Central memory CD4-positive, alpha-beta T cell (primary cell): Measurements from ENCODE around the gene LDAH.
"Not testable (repeated sequence)": the region's sequence is repeated elsewhere in the genome, so short reads cannot be mapped to it uniquely, and the experiment has no call there.

Experiments used
- DNase-seq: peaks from one replicate; pipeline ENCODE4 v3.0.0; 2022
- total RNA-seq, 3 experiments: gene quantifications; one replicate each; lab custom pipeline; 2026; lab: John Stamatoyannopoulos, UW

The LDAH gene
- total RNA-seq: 25.3 to 41.7 (median 31.4) reads per million in 3 experiments

- DNase-seq: peak; percentile 79
Observed at GRCh38 chr2:20822535-20823490, at the start of gene LDAH. TSS of gene LDAH (minus strand) at chr2:20823101. CDS start at chr2:20801463, 21,638 bp downstream.

DNA sequence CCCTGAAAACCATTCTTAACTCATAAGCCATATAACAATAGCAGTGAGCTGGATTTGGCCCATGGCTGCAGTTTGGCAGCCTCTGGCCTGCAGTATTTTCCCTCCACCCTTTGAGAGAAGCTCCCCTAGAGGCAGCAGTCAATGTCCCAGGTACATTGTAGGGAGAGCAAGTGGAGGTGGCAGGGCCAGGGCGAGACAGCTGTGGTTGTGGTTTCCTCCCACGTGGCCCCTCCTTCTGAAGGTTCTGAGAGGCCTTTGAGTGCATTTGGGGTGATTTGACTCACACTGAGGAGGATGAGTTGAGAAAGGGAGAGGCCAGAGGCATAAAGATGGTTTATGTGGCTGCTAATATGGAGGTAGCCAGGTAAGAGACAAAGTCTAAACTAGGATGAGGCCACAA, 45.5 kb upstream of the LDAH start:
- peak; percentile 44 for DNase-seq

DNA sequence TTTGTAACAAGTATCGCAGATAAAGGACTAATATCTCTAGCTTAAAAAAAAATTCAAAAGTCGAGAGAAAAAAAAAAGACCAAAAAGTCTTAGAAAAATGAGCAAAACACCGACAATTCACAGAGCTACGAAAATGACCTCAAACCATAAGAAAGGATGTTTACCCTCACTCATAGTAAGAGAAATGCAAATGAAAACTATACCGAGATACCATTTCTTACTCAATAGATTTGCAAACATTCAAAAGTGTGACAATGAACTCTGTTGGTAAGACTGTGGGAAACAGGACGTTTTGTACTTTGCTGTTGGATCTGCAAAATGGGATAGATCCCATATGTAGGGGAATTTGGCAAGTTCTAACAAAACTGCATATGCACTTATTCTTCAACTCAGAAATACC, 39.9 kb upstream of the LDAH start:
- no peak for DNase-seq

- no peak for DNase-seq
Observed at GRCh38 chr2:20855456-20855855, 32.6 kb upstream of the LDAH start.

DNA sequence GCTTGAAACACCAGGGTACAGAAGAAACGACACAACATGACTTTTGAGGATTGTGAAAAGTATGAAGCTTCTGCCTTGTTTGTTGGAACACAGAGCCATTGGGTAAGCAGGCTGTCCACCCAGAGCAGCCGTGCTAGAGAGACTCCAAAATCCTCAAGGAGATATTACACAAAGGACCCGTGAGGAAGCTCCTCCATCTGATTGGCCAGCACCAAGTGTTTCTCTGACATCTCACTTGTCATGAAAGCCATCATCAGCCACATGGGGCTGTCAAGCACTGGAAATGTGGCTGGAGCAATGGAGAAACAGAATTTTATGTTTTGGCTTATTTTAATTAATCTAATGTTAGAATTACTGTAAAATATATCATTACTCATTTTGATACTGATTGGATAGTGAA, 29.8 kb upstream of the LDAH start:
- no peak for DNase-seq

DNA sequence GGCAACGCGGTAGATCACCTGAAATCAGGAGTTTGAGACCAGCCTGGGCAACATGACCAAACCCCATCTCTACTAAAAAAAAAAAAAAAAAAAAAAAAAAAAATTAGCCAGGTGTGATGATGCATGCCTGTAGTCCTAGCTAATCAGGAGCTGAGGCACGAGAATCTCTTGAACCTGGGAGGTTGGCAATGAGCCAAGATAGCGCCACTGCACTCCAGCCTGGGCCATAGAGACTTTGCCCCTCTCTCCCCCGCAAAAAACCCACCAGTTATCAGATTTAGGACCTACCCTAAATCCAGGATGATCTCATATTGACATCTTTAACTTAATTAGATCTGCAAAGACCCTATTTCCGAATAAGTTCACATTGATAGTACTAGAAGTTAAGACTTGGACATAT, 29.2 kb upstream of the LDAH start:
- no peak for DNase-seq

- DNase-seq: no peak
Observed at GRCh38 chr2:20844246-20844645, 21.3 kb upstream of the LDAH start.

- DNase-seq: no peak
Observed at GRCh38 chr2:20839052-20839451, 16.2 kb upstream of the LDAH start.

DNA sequence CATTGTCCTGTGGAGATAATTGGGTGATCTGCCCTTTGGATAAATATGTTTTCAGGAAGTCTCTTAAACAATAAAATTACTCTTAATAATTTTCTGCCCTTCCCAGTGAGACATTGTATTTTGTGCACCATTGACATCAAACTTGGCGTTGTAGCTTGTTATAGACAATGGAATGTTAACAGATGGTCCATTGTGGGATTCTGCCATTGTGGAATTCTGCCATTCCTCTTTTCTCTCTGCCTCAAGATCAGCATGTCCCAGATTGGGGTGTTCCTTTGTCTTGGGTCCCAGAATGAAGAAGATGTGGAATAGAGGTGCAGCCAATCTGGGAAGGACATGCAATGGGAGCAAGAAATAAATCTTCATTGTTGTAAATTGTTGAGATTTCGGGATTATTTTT, 15.1 kb upstream of the LDAH start:
- DNase-seq: no peak

GRCh38 chr2:20836521-20836920, 13.6 kb upstream of the LDAH start:
- DNase-seq: no peak

DNA sequence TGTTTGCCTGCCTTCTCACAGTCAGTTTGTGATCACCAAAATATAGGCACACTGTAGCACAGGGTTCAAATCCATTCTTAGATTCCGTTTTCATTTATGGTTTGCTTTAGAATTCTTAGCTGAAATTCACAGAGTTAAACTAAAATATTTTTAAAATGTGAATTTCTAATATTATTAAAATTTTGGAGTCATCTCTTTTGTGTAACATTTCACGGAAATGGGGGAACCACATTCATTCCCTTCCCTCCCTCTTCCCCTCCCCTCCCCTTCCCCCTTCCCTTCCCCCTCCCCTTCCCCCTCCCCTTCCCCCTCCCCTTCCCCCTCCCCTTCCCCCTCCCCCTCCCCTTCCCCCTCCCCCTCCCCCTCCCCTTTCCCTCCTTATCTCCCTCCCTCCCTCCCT, 11.4 kb upstream of the LDAH start:
- DNase-seq: no peak

DNA sequence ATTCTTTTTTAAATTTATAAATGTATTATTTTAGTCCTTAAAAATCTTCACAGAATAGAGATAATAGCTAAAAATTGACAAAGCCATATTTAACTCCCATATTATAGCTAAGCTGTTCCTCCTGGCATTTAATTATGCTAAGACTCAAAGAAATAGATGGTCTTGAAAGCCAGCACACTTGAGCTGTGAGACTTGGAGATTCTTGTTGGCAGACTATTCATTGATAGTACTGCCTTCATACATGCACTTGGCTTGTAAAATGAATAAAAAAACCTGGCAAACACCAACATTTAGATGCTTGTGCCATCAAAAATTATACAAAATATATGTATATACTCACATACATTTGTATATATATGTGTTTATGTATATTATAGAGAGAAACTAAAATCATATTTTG, 9.7 kb upstream of the LDAH start:
- DNase-seq: no peak

GRCh38 chr2:20829861-20830260, 7.0 kb upstream of the LDAH start:
- no peak for DNase-seq

DNA sequence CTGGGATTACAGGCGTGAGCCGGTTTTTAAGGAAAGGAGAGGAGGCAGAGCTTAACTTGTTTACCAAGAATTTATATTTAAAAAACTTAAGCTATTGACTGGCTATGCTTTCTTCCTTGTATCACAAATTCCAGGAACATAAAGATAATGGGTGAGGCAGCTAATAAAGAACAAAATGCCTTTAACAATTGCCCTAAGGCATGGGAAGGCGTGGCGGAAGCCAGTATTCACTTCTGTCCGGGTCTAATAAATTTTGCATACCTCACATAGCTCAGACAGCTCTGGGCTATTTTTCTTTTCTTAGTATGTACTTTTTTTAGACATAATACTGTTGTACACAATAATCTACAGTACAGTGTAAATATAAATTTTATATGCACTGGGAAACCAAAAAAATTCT, 1.0 kb upstream of the LDAH start:
- no peak for DNase-seq

GRCh38 chr2:20818820-20819219, 4.1 kb downstream of the LDAH start:
- no peak for DNase-seq

DNA sequence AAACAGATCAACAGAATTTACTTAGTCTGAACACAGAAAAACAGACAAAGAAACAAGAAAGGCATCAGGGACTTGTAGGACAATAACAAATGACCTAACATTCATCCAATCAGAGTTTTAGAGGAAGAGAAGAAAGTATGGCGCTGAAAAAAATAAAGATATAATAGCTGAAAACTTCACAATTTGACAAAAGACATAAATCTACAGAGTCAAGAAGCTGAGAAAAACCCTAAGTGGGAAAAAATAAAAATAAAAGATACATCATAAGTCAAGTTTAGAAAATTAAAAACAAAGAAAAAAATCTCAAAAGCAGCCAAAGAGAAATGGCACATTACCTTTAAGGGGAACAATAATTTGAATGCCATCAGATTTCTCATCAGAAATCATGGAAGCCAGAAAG, 7.7 kb downstream of the LDAH start:
- DNase-seq: no peak

- DNase-seq: no peak
Observed at GRCh38 chr2:20812779-20813178, 10.1 kb downstream of the LDAH start.

GRCh38 chr2:20806286-20806685, 16.6 kb downstream of the LDAH start:
- DNase-seq: no peak

- DNase-seq: no peak
Observed at GRCh38 chr2:20803974-20804373, 18.9 kb downstream of the LDAH start.

GRCh38 chr2:20803226-20803682, 19.6 kb downstream of the LDAH start:
- no peak for DNase-seq

GRCh38 chr2:20797096-20797495, 25.8 kb downstream of the LDAH start:
- no peak for DNase-seq

- DNase-seq: no peak
Observed at GRCh38 chr2:20796374-20796791, 26.5 kb downstream of the LDAH start.

DNA sequence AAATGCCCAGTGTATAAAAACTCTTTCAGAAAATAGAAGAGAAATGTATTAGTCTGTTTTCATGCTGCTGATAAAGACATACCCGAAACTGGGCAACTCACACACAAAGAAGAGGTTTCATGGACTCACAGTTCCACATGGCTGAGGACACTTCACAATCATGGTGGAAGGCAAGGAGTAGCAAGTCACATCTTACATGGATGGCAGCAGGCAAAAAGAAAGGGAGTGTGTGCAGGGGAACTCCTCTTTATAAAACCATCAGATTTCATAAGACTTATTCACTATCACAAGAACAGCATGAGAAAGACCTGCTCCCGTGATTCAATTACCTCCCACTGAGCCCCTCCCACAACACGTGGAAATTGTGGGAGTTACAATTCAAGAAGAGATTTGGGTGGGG, 29.0 kb downstream of the LDAH start:
- not testable (repeated sequence) for DNase-seq

DNA sequence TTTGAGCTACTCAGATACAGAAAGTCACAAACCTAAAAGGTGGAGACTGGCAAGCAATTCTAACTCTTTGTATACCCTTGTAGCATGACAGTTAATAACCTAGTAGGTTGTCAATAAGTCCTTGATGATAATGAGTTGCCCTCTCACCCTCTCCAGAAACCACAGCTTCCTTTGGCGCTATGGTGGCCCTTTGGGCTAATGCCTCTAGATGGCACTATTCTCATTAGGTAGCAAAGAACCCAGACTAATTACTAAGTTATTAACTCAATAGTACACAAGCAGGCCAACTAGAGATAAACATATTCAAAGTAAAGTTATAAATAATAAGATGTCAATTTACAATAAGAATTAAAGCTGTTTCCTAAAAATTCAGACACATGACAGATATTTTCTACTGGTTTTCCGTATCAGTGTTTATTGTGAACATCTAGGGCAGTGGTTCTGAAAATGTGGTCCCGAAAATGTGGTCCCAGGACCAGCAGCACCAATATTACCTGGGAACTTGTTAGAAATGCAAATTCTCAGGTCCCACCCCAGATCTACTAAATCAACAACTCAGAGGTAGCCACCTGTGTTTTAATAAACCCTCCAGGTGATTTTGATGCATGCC, 41.1 kb downstream of the LDAH start:
- DNase-seq: peak; percentile 5
